ENCODE measurements around the gene ATP6V0C. TPM values are rescaled to one million over a fixed set of nuclear protein-coding genes. Genes with fewer than 3 reads are reported as not detected.

The ATP6V0C gene
- total and polyA plus RNA-seq, 2 of the 8 experiments (the other 6 are each of a cell fraction or from before 2014, with no cell fraction given): 125 to 176 TPM

DNA sequence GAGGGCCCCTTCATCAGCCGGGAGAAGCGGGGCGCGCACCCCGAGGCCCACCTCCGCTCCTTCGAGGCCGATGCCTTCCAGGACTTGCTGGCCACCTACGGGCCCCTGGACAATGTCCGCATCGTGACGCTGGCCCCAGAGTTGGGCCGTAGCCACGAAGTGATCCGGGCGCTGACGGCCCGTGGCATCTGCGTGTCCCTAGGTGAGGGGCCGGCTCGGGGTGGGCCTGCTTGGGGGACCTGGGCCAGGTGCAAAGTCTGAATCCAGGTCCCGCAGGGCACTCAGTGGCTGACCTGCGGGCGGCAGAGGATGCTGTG lies 14.0 kb downstream of the ATP6V0C start:
- Histone ChIP-seq H2BK15ac (ENCODE audit: low read length) (no peak overlapping the region), H3K18ac (ENCODE audit: extremely low read depth, low read length) (no peak overlapping the region), H3K79me1 (ENCODE audit: low read depth, low read length) (peaks cover 5% of the 10 kb centered on the region), H3K4me3 (ENCODE audit: extremely low read depth in 1 of 4, insufficient read depth in 2 of 4, low read depth in 3 of 4, low read length in 4 of 4) (no peak overlapping the region), H3K36me3 (ENCODE audit: control insufficient read depth in 2 of 4, insufficient read depth in 4 of 4, low read length in 3 of 4) (peaks cover 7 to 25% (median 16%) of the 10 kb centered on the region in 4 experiments), H3K9me3 (ENCODE audit: insufficient read depth in 2 of 2, low read depth in 1 of 2, low read length in 1 of 2) (no peaks in the 10 kb centered on the region), H3K4ac (replicated peaks; ENCODE audit: insufficient read length, low read depth, low read length) (no peak overlapping the region), H3K14ac (ENCODE audit: insufficient read length) (no peak overlapping the region), H2BK20ac (ENCODE audit: low read length) (no peak overlapping the region), H3K23ac (ENCODE audit: insufficient read length) (no peak overlapping the region), H4K8ac (ENCODE audit: extremely low read depth, insufficient read depth, low read length) (peak overlapping the region; percentile 25; the same call in 1 of the 2 replicates), H3K4me1 (replicated peaks in 1 of 4; ENCODE audit: control insufficient read depth in 3 of 4, insufficient read depth in 4 of 4, low read length in 3 of 4) (peaks cover 0 to 9% (median 7%) of the 10 kb centered on the region in 4 experiments; a peak in 4 of 7 replicates), H2AFZ (ENCODE audit: low read length) (no peak overlapping the region), H3K56ac (replicated peaks; ENCODE audit: insufficient read length, low read depth, low read length) (no peak overlapping the region), H4K91ac (replicated peaks; ENCODE audit: insufficient read length, low read length) (no peak overlapping the region), H4K20me1 (replicated peaks in 1 of 2; ENCODE audit: control insufficient read depth in 1 of 2, insufficient read depth in 2 of 2, low read length in 2 of 2) (peaks cover 0 to 19% of the 10 kb centered on the region in 2 experiments), H3K79me2 (ENCODE audit: control insufficient read depth in 1 of 2, insufficient read depth in 2 of 2, low read length in 2 of 2) (no peaks in the 10 kb centered on the region; a peak in 1 of 4 replicates), H2BK120ac (replicated peaks; ENCODE audit: low read depth, low read length) (no peak overlapping the region), H2BK12ac (ENCODE audit: low read depth, low read length) (no peak overlapping the region), H3K9ac (replicated peaks in 1 of 4; ENCODE audit: extremely low read depth in 1 of 4, low read depth in 3 of 4, low read length in 3 of 4) (no peak overlapping the region), H2AK5ac (ENCODE audit: low read depth, low read length) (no peak overlapping the region), H4K5ac (ENCODE audit: insufficient read length, low read depth, low read length) (no peak overlapping the region), H2BK5ac (ENCODE audit: low read depth, low read length) (no peak overlapping the region), H3K27ac (ENCODE audit: low read depth, low read length) (no peak overlapping the region), H3K23me2 (ENCODE audit: low read depth, low read length) (peaks cover 12% of the 10 kb centered on the region), H3K27me3 (replicated peaks in 1 of 4; ENCODE audit: control insufficient read depth in 3 of 4, extremely low read depth in 1 of 4, insufficient read depth in 3 of 4, low read length in 3 of 4) (no peaks in the 10 kb centered on the region), H3K4me2 (ENCODE audit: insufficient read depth in 1 of 2, low read depth in 2 of 2, low read length in 2 of 2) (no peak overlapping the region)
- FAIRE-seq (no peak), DNase-seq (ENCODE audit: low read depth in 1 of 2, low spot score in 2 of 2) (no peak)
- CTCF ChIA-PET (ENCODE audit: partially characterized antibody): no interaction called here
- WGBS, 2 experiments (ENCODE audit: extremely low coverage in 1 of 2, insufficient coverage in 1 of 2, insufficient read length in 1 of 2, insufficient replicate concordance in 2 of 2, low coverage in 1 of 2, low lambda C conversion rate in 2 of 2, missing lambda C conversion rate in 1 of 2): 100% methylated on average over 13 of the region's 24 CpGs; no CpG with 5 or more reads in 1 of the 2 experiments
- POLR2A ChIA-PET (ENCODE audit: partially characterized antibody): interaction anchor here (1.1 kb wide), 1 partner anchor 14 kb away, joined by 3 read pairs; no protein-coding TSS in a partner anchor
- TF ChIP-seq TBP (IDR thresholded peaks at IDR 0.05; ENCODE audit: low read depth, low read length) (no peak), SAP30 (IDR thresholded peaks at IDR 0.05; ENCODE audit: insufficient read depth, insufficient replicate concordance, low read length) (no peak), CEBPB (IDR thresholded peaks at IDR 0.05; ENCODE audit: low read depth, low read length) (no peak), KDM5A (IDR thresholded peaks at IDR 0.05; ENCODE audit: low read length) (no peak), KDM1A (IDR thresholded peaks at IDR 0.05; ENCODE audit: borderline replicate concordance, low read length) (no peak), TAF7 (optimal IDR thresholded peaks at IDR 0.05; ENCODE audit: borderline replicate concordance, low read depth, low read length) (no peak), SIN3A (conservative IDR thresholded peaks at IDR 0.05 in 1 of 2, IDR thresholded peaks at IDR 0.05 in 1 of 2; ENCODE audit: low read depth in 1 of 2, low read length in 2 of 2) (no peak), GTF2F1 (IDR thresholded peaks at IDR 0.05; ENCODE audit: borderline replicate concordance, low read depth, low read length) (no peak), JUND (IDR thresholded peaks at IDR 0.05; ENCODE audit: low read length) (no peak), BRCA1 (IDR thresholded peaks at IDR 0.05; ENCODE audit: low read depth, low read length) (no peak), RFX5 (IDR thresholded peaks at IDR 0.05; ENCODE audit: borderline replicate concordance, low read depth, low read length) (no peak), BCL11A (IDR thresholded peaks at IDR 0.05; ENCODE audit: low read depth in 2 of 2, low read length in 2 of 2) (no peak)
- TF ChIP-seq, protein P1, sequence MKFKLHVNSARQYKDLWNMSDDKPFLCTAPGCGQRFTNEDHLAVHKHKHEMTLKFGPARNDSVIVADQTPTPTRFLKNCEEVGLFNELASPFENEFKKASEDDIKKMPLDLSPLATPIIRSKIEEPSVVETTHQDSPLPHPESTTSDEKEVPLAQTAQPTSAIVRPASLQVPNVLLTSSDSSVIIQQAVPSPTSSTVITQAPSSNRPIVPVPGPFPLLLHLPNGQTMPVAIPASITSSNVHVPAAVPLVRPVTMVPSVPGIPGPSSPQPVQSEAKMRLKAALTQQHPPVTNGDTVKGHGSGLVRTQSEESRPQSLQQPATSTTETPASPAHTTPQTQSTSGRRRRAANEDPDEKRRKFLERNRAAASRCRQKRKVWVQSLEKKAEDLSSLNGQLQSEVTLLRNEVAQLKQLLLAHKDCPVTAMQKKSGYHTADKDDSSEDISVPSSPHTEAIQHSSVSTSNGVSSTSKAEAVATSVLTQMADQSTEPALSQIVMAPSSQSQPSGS (IDR thresholded peaks at IDR 0.05; ENCODE audit: low read length): no peak

Measured in H1 (cell line).